Left hindlimb (tissue), 1 donor: ENCODE measurements around the gene CYP26B1.
"Not testable (repeated sequence)": the region's sequence is repeated elsewhere in the genome, so short reads cannot be mapped to it uniquely, and the experiment has no call there.

Source experiments
- DNase-seq: peaks from one replicate; pipeline ENCODE4 v3.0.0-alpha.2; 2018

Gene CYP26B1

DNA sequence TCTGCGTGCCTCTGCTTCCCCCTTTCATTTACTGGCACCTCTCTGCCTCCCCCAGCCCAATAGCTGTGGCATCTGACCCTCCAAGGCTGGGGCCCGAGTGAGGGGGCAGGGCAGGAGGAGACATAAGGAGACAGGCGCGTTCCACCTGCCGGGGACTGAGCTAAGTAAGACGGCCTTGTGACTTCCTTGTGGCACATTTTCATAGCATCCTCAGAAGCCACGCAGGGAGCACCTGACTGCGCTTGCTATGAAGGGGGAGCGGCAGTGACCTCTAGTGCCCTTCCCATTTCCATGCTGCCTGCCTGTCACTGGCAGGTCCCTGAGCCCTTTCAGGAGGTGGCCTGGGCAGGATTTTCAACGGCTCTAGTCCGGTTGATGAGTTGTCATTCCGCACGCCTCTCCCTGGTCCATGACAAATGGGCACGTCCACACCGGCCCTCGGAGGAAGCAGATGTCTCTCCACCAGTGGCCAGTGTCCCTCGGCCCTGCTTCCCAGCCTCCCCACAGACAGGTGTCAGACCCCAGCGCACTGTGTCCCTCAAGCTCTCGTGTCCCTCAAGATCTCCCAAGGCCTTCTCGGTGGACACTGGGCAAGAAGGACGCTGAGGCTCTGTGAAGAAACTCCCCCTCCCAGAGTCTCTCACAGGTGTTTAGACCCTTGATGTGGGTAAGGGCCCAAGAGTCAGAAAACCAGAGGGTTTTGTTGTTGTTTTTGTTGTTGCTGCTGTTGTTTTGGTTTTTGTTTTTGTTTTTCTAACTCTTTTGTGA, 42.7 kb downstream of the CYP26B1 start:
- no peak for DNase-seq

DNA sequence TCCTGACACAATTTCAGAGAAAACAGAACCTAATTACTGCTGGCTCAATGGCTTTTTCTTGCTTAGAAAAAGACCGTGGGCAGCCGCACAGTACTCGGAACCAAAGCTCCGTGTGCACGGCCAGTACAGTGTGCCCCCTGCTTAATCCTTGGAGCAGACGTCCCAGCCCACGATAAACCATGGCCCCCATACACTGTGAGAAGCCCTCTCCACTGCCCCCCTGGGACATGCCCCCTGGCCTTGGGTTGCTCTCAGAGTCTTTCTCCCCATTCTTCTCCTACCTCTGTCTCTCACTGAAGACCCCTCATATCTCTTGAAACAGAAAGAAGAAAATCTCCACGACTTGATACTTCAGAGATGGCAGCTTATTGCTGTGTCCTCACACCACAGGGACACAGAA, 44.0 kb downstream of the CYP26B1 start:
- DNase-seq = no peak

DNA sequence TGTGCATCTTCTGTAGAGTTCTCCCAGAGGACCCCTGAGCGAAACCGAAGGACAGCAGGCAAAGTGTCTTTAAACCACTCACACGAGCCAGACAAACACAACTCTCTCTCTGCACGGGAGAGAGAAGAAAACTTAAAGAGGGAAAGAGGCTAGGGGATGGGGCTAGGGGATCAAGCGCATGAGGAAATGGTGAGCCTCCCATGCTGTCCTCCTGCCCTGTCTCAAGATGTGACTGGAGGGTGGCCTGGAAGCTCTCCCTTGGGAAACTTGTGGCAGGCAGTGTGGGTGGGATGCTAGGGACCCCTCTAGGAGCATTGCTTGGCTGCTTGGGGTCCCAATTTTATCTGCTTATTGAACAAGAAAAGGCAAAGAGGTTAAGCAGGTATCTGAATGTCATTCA, 44.5 kb downstream of the CYP26B1 start:
- no peak for DNase-seq

DNA sequence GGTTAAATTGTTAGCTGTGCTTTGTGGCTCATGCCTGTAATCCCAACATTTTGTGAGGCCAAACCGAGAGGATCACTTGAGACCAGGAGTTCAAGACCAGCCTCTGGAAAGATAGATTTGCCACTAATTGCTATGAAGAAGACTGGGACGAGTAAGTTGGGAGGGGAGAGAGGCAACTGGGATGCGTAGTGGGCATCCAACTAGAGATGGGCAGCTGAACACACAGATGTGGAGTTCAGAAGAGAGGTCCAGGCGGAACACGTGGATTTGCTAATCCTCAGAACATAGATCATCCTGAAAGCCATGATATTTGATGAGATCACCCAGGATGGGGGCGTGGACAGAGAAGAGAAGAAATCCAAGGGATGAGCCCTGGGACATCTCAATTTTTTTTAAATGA, 48.7 kb downstream of the CYP26B1 start:
- DNase-seq = no peak

DNA sequence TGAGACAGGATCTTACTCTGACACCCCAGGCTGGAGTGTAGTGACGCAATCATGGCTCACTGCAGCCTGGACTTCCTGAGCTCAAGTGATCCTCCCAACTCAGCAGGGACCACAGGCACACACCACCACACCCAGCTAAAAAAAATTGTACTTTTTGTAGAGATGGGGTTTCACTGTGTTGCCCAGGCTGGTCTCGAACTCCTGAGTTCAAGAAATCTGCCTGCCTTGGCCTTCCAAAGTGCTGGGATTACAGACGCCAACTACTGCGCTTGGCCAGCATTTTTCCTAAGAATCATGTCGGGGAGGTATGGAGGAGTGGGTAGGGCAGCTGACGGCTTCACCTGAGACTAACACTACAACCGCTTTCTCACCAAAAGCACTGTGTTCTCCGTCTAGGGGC, 50.4 kb downstream of the CYP26B1 start:
- no peak for DNase-seq

DNA sequence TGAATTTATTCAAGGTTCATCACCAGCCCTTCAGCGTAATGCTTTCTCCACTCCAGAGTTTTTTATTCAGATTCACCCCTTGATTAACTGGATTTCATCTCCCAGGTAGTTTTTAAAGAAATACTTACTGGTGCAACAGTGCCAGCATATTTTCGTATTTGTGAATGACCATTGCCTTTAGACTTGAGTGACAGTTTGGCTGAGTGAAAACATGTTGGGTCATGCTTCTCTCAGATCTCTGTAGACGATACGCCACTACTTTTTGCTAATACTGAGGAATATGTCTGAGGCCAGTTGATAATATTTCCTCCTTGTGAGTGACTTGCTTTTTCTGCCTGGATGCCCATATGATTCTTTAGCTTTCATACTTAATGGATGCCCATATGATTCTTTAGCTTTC, 51.5 kb downstream of the CYP26B1 start:
- no peak for DNase-seq

DNA sequence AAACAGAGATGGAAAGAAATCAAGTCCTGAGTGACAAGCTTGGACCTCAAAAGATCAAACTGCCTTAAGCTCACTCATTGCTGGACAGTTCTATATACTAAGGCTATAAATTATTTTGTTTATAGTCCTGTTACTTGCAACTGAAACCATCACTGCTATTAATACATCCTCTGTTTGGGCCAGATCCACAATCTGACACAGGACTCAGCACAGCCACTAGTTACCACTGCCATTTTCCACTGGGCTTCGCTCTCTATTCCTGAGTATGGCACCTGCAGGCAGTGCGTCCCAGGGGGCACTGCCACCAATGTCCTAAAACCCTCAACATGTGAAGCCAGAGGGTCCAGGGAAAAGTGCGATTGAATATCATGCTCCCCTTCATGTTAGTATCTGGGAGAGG, 52.3 kb downstream of the CYP26B1 start:
- no peak for DNase-seq

DNA sequence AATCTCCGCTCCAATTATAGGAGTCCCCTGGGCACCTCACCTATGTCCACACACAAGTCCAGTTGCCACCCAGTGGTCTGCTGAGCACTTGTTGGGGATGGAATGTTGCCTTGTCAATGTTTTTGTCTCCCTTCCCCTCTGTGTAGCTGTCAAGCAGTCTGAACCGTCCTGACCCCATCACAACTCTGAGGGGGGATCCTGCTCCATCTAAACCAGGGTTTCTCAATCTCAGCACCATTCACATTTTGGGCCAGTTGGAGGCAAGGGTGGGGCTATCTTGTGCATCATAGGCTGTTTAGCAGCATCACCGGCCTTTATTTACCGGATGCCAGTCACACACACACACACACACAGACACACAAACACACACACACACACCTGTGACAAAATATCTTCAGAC, 53.0 kb downstream of the CYP26B1 start:
- DNase-seq = no peak

DNA sequence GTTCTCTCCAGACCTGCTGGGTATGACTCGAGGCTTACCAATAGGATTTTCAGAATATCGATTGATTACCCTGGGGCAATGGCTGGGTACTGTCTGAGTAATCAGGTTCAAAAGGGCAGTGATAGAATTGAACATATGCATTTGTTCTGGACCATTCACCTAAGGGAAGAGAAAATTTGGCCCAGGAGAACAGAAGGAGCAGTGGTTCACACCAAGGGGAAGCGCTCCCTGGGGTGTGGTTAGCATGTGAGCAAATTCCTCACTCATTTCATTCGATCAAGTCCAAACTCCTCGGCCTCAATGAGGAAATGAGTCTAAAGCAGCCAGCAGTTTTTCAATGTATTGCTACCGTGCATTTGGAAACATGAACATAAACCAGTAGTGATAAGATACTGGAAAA, 55.6 kb downstream of the CYP26B1 start:
- DNase-seq = no peak

DNA sequence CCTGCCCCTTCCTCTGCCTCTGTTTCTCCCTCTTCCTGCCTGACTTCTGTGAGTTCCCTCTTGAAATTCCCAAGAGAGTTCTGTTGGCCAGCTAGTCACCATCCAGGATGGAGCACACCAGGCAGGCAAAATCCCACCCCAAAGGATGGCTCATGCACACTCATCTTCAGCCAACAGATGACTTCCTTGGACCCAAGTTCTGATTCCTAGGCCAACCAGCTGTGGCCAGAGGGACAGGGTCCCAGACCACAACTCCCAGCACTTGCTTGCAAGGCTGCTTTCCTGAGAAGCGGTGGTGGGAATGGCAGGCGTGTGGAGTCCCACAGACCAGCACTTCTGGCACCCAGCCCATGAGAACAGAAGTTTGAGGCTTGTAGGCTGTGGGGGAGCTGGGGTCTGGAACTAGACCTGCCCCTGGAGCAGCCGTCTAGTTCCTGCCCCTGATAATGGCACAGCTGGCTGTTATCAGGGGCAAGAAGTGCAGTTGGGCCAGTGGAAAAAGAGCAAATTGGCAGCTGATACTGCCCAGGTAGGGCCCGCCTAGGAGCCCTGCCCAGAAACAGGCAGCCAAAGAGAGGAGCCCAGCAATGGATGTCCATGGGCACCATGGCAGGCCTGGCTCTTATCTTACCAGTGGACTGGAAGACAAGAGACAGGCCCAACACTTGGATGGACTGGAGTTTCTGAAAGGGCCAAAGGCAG, 56.7 kb downstream of the CYP26B1 start:
- no peak for DNase-seq

DNA sequence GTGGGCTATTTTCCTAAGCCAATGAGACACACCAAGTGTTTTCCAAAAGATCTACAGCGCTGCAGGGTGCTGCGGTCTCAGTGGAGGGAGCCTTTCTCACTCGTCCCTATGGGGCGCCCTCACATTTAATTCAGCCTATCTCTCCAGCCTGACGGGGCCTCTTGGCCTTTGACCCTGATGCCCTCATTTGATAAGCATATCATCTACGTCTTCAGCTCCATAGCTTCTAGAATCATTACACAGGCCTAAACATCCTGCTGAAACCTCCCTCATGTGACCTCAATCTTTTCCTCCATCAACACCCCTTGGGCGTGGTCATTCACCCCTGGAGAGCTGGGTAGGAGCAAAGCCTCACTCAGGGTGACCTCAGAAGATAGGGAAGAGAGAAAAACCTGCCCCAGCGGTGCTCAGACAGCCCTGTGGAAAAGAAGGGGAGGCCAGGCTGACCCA, 57.4 kb downstream of the CYP26B1 start:
- DNase-seq = no peak

DNA sequence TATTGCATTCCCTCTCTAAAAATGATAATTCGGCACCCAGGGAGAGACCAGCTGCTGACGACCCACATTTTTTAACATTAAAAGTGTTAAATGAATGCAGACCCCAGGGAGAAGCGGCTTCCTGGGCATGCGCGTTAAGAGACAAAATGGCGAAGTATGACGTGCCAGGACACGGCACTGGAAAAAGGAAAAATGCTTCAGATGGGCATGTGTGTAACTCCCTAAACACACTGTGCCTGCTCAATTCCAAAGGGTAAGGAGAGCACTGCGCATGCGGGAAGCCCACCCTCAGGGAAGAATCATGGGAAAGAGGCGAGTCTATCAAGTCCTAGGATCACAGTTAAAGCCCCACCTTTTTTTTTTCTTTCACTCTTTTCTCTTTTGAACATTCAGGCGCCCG, 58.1 kb downstream of the CYP26B1 start:
- no peak for DNase-seq

DNA sequence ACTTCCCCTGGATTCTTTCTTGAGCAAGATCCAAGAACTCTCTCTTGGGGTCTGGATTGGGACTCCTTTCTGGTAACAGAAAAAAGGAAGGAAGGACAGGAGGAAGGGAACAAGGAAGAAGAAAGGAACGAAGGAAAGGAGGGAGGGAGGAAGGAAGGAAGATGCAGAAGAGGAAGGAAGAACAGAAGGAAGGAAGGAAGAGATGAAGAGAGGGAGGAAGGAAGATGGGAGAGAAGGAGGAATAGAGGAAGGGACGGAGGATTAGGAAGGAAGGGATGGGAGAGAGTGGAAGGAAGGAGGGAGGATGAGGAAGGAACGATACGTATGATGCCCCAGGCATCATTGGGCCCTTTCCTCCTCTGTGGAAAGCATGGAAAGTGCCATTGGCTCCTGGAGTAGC, 58.6 kb downstream of the CYP26B1 start:
- DNase-seq = no peak

DNA sequence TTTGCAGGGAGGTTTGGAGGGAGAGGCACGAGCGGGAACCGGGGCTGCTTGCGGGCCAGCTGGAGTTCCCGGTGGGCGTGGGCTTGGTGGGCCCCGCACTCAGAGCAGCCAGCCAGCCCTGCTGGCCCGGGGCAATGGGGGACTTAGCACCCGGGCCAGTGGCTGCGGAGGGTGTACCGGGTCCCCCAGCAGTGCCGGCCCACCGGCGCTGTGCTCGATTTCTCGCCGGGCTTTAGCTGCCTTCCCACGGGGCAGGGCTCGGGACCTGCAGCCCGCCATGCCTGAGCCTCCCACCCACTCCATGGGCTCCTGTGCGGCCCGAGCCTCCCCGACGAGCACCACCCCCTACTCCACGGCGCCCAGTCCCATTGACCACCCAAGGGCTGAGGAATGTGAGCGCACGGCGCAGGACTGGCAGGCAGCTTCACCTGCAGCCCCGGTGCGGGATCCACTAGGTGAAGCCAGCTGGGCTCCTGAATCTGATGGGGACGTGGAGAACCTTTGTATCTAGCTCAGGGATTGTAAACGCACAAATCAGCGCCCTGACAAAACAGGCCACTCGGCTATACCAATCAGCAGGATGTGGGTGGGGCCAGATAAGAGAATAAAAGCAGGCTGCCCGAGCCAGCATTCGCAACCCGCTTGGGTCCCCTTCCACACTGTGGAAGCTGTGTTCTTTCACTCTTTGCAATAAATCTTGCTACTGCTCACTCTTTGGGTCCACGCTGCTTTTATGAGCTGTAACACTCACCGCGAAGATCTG, 60.6 kb downstream of the CYP26B1 start:
- not testable (repeated sequence) for DNase-seq

DNA sequence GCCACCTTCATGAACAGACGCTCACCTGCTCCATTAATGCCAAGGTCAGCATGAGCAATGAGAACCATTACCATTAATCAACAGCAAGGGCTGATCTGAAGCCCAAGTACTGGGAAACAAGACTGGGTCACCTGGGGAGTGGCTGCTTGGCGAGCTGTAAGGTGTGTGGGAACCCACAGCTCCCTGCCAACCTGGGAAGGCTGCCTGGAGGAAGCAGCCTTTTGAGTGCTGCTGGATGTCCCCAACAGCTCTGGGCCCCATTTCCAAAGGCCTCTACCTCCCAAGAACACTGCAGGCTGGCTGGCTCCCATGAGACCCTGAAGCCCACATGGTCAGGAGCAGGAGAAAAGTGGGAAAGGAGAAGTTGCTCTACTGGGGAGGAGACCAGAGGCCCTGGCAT, 62.1 kb downstream of the CYP26B1 start:
- no peak for DNase-seq

DNA sequence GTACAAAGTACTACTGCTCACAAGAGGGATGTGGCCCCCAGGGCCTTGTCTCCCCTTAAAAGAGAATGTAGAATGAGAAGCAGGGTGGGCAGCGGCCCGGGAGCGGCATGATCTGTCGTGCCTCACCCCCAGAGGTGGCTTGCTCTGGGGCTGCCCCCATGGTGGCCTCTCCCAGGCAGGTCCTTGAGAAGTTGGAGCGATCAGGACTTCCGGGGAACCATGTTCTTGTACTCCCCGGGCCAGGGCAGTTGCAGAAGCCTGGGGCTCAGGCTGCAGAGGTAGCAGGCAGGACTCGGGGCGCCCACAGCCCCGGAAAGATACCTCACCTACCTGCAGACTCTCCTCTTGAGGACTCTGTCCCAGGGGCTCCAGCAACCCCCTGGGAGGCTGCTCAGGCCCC, 62.6 kb downstream of the CYP26B1 start:
- no peak for DNase-seq

DNA sequence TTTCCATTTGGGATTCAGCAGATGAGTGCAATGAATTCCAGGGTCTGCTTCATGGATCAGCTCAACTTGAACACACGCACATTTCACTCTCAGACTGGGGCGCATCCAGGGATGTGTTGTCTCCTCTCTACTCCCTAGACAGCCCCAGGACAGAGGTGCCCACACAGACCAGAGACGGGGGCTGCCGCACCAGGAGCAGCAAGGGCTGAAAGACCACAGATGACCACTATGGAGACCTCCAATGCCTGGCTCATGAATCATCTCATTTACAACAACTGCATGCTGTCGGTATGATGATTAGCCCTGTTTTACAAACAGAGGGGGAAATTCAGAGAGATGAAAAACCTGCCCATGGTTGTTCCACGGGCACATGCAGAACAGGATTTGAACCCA, 63.1 kb downstream of the CYP26B1 start:
- no peak for DNase-seq

DNA sequence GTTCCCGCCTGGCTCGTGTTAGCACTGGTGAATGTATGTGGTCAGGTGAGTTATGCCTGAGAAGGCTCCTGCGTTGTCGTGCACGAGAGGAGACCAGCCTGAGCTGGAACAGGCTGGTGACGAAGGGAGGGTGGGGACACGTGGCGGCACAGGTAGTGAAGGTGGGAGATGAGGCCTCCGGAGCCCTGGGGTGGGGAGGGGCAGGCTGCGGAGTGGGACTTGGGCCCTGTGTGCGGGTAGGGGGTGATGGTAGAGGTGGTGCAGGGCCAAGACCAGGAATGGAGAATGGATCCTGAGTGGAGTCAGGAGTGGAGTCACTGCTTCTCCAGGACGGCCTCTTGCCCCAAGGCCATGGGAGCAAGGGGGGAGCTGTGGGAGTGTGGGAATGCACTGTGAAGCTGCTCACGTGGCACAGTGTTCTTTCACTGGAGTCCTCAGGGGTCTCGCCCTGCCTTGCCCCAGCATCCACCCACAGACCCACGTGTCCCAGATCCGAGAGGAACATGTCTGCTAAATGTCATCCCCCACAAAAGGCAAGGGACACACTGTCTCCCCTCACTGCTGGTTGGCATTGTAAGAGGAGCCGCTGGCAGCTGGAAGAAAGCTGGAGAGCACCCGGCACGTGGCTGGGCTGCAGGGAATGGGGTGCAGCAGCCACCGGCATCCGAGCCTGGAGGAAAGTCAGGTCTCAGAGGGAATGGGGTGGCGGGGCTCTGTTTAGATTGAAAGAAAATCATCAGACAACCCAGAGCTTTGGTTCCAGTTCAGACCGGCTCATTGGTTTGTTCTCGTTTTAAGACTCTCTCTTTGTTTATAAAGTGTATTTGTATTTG, 63.7 kb downstream of the CYP26B1 start:
- DNase-seq = no peak

DNA sequence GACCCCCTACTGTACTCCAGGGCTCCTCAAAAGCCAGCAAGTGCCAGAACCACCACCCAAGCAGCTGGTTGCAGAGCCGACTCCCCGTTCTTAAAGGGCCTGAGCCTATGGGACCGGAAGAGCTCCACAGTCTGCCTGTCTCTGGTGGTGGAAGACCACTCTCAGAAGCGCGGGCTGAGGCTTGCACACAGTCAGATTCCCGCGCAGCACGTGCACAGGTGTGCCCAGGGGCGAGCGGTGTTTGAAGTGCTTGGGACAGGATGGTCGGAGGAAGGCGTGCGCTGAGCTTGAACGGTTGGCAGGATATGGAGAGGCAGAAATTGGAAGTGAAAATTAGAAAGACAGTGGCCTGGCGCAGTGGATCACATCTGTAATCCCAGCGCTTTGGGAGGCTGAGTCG, 64.8 kb downstream of the CYP26B1 start:
- no peak for DNase-seq

DNA sequence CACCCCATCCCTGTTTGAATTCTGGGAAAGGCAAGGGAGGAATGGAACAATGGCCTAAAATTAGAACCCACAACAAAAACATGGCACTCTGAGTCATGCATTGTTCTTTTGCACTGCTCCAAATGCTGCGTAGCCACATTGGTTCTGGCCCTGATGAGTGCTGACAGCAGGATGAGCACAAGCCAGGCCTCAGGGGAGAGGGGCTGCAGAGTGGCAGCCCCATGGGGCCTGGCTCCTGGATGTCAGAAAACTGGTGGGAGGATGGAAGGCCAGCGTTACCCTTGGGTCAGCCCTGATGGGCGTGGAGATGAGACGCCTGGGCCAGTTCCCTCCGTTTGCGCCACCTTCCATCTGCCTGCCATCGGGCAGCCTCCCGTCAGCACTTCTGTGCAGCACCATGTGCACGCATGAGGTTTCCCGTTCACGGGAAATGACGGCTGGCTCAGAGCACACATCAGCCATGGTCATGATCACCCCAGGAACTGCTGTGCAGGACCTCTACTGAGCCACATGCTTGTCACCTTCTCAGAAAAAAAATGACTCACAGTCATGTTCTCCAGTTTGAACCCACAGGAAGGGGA, 65.6 kb downstream of the CYP26B1 start:
- DNase-seq = no peak

DNA sequence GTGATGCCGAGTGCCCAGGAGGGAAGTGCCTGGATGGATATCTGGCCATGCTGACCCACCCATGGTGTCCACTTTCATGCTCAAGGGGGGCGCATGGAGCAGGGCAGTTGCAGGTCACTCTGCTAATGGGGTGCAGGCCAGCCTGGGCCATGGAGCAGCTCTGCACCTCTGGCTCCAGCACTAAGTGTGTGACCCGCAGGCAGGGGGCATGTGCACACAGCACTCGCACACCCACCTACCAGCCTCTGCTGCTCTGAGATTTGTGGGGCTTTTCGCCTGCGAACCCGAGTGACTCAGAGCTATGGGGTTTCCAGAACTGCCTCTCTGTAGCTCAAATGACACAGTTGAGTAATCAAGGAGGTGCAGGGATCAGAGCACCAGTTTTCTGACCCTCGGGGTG, 66.2 kb downstream of the CYP26B1 start:
- DNase-seq = no peak

DNA sequence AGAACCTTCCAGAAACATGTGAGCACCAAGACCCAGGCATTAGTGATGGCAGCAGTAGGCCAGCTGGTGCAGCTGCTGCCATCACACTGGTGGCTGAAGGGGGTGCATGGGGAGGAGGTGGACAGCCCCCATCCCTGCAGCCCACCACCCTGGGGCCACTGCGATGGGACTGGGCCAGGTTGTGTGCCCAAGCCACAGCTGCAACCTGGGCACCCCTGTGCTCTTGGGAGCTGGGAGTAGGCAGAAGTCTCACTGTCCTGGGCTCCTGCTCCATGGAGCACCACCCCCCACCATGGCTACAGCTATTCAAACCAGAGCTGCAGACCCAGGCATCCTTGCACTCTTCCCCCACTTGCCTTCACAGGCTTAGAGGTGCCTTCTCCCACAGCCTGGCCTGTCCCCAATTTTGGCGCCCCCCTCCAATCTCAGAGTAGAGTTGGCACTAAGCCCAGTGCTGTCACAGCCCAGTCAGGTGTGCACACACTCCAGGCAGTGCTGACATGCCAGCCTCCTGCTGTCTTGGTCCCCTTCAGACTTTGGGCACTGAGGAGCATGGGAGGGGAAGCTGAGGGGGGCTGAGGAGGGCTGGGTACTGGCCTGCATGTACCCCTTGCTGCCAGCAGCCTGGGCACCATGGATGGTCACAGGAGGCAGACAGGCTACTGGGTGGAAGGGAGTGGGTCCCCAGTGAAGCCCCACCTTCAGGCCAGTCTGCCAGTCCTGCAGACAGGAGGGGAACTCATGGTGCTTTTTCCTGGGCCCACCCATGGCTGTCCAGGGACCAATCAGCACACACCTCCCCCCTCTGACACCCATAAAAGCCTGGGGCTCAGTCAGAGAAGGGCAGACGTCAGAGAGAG, 67.1 kb downstream of the CYP26B1 start:
- DNase-seq = no peak
